GM19468 (cell line): ENCODE results near the gene MEIKIN.

Source experiments
- ATAC-seq: cut with Tn5 transposase; IDR thresholded peaks from one replicate; pipeline ENCODE4 v1.9.1; 2021; ENCODE audit warnings: mild to moderate bottlenecking, moderate library complexity, moderate number of reproducible peaks; ENCODE audit not compliant: unreplicated experiment; ENCODE audit errors: extremely low read depth

Gene MEIKIN

GRCh38 chr5:131974622-131974955, 29.1 kb upstream of the MEIKIN start:
- ATAC-seq = no peak

- no peak for ATAC-seq
These were observed 28.6 kb upstream of the MEIKIN start for GRCh38 chr5:131974016-131974415.

- ATAC-seq = no peak
These were observed 27.7 kb upstream of the MEIKIN start for GRCh38 chr5:131973089-131973712.

- ATAC-seq = no peak
These were observed 23.0 kb upstream of the MEIKIN start for GRCh38 chr5:131968396-131968954.

- no peak for ATAC-seq
These were observed 21.1 kb upstream of the MEIKIN start for GRCh38 chr5:131966551-131966950.

GRCh38 chr5:131965826-131966415, 20.5 kb upstream of the MEIKIN start:
- no peak for ATAC-seq

GRCh38 chr5:131959906-131960305, 14.4 kb upstream of the MEIKIN start:
- no peak for ATAC-seq

- ATAC-seq = no peak
These were observed 13.7 kb upstream of the MEIKIN start for GRCh38 chr5:131959136-131959535.

- ATAC-seq = no peak
These were observed 12.4 kb upstream of the MEIKIN start for GRCh38 chr5:131957721-131958441.

GRCh38 chr5:131953969-131954368, 8.5 kb upstream of the MEIKIN start:
- ATAC-seq = no peak

GRCh38 chr5:131952301-131952857, 6.9 kb upstream of the MEIKIN start:
- ATAC-seq = no peak

- no peak for ATAC-seq
These were observed 5.2 kb upstream of the MEIKIN start for GRCh38 chr5:131950706-131951105.

GRCh38 chr5:131947445-131947844, 2.0 kb upstream of the MEIKIN start:
- no peak for ATAC-seq

- no peak for ATAC-seq
These were observed 537 bp downstream of the MEIKIN start for GRCh38 chr5:131944702-131945550.

- no peak for ATAC-seq
These were observed 1.5 kb downstream of the MEIKIN start for GRCh38 chr5:131943916-131944315.

- ATAC-seq = no peak
These were observed 3.4 kb downstream of the MEIKIN start for GRCh38 chr5:131942016-131942415.

- no peak for ATAC-seq
These were observed 5.6 kb downstream of the MEIKIN start for GRCh38 chr5:131939690-131940345.

GRCh38 chr5:131932235-131932634, 13.2 kb downstream of the MEIKIN start:
- no peak for ATAC-seq

- ATAC-seq = no peak
These were observed 16.5 kb downstream of the MEIKIN start for GRCh38 chr5:131928957-131929356.

GRCh38 chr5:131926168-131926567, 19.3 kb downstream of the MEIKIN start:
- ATAC-seq = no peak
